HG03159 (cell line): ENCODE measurements around the gene DLD.
"Not testable (repeated sequence)": the region's sequence is repeated elsewhere in the genome, so short reads cannot be mapped to it uniquely, and the experiment has no call there.

Experiments used
- ATAC-seq: cut with Tn5 transposase; IDR thresholded peaks from one replicate; pipeline ENCODE4 v1.9.1; 2021; ENCODE audit warnings: mild to moderate bottlenecking, moderate library complexity; ENCODE audit not compliant: unreplicated experiment

Gene DLD

GRCh38 chr7:107913851-107914250, 22.9 kb downstream of the DLD start:
- ATAC-seq: no peak

DNA sequence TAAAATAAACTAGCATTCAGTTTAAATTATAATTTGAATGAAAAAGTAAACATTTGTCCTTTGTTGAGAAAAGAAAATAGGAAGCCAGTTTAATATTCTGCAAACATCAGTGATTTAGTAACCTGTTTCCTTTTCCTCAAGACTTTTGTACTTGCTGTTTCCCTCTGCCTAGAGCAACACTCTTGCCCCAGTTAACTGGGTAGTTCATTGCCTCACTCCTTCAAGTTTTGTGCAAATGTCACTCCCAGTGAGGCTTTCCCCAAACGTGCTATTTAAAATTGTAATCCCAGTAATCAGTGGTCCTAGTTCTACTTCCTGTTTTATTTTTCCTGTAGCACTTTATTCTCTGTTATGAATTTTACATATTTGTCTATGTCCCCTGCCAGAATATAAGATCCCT, 23.8 kb downstream of the DLD start:
- no peak for ATAC-seq

- ATAC-seq: no peak
Observed at GRCh38 chr7:107915541-107915940, 24.6 kb downstream of the DLD start.

GRCh38 chr7:107917763-107918651, 27.0 kb downstream of the DLD start:
- ATAC-seq: peak; percentile 85

DNA sequence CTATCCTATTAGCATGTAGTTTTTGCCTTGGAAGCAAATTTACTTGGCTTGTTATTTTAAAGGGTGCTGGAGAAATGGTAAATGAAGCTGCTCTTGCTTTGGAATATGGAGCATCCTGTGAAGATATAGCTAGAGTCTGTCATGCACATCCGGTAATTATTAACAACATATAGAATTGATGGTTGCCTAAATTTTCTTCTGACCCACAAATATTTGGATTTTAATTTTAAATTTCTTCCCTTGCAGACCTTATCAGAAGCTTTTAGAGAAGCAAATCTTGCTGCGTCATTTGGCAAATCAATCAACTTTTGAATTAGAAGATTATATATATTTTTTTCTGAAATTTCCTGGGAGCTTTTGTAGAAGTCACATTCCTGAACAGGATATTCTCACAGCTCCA, 28.0 kb downstream of the DLD start:
- ATAC-seq: no peak

GRCh38 chr7:107920048-107920772, 29.2 kb downstream of the DLD start:
- ATAC-seq: no peak

- ATAC-seq: not testable (repeated sequence)
Observed at GRCh38 chr7:107921826-107922225, 30.8 kb downstream of the DLD start.

DNA sequence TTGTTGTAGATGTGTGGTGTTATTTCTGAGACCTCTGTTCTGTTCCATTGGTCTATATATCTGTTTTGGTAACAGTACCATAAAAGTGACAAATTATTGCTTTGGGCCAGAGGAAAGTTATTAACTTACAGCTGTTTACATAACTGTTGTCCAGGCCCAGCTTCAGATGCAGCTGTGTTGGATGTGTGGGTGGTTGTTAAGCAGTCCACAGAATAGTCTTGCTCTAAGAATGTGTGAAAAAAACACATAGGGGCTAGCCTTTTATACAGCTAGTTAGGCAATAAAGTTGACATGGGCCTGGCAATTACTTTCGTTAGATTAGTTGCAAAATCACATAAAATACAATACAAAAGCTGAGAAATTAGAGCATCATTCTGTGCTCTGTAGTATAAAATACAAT, 31.9 kb downstream of the DLD start:
- ATAC-seq: no peak

DNA sequence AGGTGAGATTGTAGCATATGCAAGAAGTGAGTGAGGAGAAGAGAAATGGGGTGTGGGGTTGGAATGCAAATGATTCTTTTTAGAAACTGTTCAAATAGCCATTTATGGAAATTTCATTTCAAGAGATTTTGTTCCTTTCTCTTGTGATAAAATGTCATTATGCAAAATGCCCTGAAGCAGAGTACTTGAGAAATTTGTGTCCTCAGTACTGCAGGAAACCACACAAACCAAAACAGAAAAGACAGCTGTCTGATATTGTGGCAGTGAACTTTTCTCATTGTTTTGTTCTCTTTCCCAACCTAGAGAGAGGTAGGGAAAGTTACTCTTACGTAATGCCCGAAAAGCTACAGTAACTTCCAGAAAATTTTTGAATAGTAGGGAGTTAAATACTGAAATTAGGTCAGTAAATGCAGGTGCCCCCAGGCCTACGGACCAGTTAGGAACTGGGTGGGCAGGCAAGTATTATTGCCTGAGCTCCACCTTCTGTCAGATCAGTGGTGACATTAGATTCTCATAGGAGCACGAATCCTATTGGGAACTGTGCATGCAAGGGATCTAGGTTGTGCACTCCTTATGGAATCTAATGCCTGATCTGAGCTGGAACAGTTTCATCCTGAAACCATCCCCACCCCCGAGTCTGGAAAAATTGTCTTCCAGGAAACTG, 34.0 kb downstream of the DLD start:
- ATAC-seq: peak; percentile 89

- no peak for ATAC-seq
Observed at GRCh38 chr7:107926481-107926880, 35.5 kb downstream of the DLD start.

GRCh38 chr7:107931740-107932515, 40.9 kb downstream of the DLD start:
- ATAC-seq: no peak

- ATAC-seq: no peak
Observed at GRCh38 chr7:107932805-107933204, 41.8 kb downstream of the DLD start.

- ATAC-seq: no peak
Observed at GRCh38 chr7:107933386-107934013, 42.5 kb downstream of the DLD start.

DNA sequence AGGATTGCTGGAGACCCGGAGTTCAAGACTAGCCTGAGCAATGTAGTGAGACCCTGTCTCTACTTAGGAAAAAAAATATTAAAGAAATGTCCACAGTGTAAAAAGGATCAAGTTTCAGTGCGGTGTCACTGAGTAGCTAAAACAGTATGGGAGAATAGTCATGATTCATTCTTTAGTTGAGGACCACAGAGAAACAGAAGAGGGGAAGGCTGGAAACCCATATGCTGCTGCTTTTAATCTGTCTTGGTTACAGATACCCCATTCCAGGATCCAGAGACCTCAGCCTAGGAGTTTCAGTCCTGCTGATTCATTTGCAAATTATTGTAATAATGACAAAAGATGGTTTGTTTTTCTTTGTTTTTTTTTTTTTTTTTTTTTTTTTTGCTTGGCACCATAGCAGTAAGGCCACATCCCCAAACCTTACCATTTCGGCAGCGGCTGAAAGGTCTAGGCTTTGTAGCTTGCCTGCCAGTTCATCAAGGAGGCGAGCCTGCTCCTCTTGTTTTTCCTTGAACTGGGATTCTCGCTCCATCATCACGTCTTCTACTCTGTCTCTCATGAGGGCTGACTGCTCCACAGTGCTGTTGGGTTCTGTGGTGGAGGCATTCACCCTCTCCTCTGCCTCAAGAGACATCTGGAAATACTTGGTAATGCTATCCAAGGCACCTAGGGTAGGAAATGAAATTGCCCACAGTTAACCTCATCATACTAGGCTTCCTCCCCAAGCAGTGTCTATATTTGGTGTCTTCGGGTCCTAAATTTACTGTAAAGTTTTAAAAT, 44.2 kb downstream of the DLD start:
- no peak for ATAC-seq

DNA sequence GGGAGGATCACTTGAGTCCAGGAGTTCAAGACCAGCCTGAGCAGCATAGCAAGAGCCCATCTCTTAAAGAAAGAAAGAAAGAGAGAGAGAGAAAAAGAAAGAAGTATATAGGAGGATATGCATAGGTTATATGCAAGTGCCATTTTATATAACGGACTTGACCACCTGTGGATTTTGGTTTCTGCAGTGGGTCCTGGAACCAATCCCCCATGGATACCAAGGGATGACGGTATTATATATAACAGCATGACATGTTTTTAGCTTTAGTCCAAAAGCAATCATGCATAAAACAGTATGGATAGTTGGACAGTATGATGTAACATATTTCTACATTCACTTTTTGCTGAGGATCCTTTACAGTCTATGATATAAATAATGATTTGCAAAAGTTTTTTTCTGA, 45.3 kb downstream of the DLD start:
- ATAC-seq: no peak

- no peak for ATAC-seq
Observed at GRCh38 chr7:107937531-107937930, 46.5 kb downstream of the DLD start.

DNA sequence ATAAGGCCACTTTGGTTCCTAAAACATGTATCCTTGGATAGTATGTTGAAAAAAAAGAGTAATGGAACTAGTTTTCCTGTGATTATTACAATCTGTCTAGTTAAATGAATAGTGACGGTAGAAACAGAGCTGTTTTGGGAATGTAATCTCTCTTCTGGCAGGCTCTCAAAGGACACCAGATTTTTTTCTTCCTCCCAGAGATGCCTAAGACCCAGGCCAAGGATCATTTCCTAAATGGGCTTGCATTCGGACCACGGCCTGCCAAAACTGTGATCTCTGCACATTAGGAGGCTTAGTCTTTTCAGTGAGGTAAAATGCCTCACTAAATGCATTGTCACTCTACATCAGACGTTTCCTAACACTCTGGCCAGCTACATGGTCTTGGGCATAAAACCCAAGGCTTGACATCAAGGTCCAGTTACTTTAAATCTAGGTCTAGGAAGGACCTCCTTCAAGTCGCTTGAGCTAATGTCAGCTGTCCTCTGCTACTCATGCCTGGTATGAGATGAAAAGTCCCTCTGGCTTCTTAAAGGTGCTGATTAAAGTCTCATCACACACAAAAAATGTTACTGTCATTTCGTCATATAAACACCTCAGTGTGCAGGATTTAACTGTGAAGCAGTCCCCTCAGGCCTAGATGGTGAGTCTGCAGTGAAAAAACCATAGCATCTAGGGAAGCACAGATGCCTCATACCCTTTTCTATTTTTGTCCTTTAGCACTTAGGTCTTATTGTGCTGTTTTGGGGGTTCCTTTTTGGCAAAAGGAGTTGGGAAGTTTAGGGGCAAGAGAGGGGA, 47.7 kb downstream of the DLD start:
- no peak for ATAC-seq

DNA sequence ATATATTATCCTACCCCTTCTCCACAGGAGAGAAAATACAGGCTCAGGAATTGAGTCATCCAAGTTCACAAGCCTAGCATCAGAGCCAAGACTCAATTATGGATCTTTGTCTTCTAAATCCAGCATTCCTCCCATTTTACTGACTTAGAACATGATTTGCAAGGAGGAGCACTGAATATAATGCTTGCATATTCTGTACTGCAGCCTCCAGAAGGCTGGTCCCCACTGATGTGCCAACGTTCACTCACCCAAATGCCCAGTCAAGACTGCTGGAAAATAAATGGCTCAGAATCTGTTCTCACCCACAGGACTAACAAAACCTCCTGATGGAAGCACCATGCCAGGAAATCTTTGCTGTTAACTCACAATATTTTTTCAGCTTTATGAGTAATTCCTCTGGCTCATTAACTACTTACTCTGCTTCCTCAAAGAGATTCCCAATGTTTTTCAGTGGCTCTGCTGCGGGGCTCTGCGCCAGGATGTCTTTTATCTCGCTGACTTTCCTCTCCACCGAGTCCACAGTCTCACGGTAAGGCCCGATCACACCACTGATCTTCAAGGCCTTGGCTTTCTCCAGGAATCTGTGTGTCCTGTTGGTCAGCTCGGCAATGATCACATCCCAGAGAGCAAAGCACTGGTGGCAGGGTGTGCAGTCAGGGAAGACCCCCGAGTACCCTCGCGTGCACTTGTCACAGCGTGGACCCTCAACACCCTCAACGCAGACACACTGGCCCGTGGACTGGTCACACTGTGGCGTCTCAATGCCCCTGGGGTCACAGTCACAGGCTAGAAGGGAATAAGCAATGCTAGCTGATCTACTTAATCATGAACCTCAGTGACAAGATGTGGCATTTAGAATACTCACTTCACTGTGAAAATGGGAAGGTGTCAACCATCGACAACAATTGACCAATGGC, 48.8 kb downstream of the DLD start:
- ATAC-seq: no peak
